Subcutaneous abdominal adipose tissue (tissue), 5 donors: ENCODE data around the gene WDR41.
"Not testable (repeated sequence)": the region's sequence is repeated elsewhere in the genome, so short reads cannot be mapped to it uniquely, and the experiment has no call there.

Experiments used
- H3K27ac ChIP-seq: one replicate; pipeline ENCODE4 v1.7.0; 2013; ENCODE audit warnings: low read depth, mild to moderate bottlenecking, inconsistent platforms, low read length, moderate library complexity
- H3K27me3 ChIP-seq, 5 donors: one replicate each; pipeline ENCODE4 v1.7.0; 2013; ENCODE audit warnings: low read length in 5 of 5, inconsistent platforms in 1 of 5; ENCODE audit not compliant: control insufficient read depth in 5 of 5, insufficient read depth in 4 of 5
- H3K36me3 ChIP-seq, 5 donors: one replicate each; pipeline ENCODE4 v1.7.0; 2013; ENCODE audit warnings: low read length in 5 of 5; ENCODE audit not compliant: control insufficient read depth in 5 of 5, insufficient read depth in 5 of 5
- H3K4me1 ChIP-seq, 5 donors: one replicate each; pipeline ENCODE4 v1.7.0; 2013; ENCODE audit warnings: low read length in 5 of 5, mild to moderate bottlenecking in 3 of 5, moderate library complexity in 1 of 5; ENCODE audit not compliant: control insufficient read depth in 5 of 5, insufficient read depth in 5 of 5
- H3K4me3 ChIP-seq, 5 donors: one replicate each; pipeline ENCODE4 v1.7.0; 2013; ENCODE audit warnings: low read length in 5 of 5, low read depth in 1 of 5
- H3K9ac ChIP-seq, 5 donors: one replicate each; pipeline ENCODE4 v1.7.0; 2013; ENCODE audit warnings: low read length in 5 of 5, mild to moderate bottlenecking in 4 of 5, moderate library complexity in 3 of 5
- H3K9me3 ChIP-seq, 5 donors: one replicate each; pipeline ENCODE4 v1.7.0; 2013; ENCODE audit warnings: low read length in 5 of 5; ENCODE audit not compliant: control insufficient read depth in 5 of 5
- donor health status: healthy.
- donor health status: healthy.
- donor health status: healthy.
- donor health status: healthy.
- donor health status: healthy.

Gene WDR41

GRCh38 chr5:77492653-77493000 is 511 bp upstream of the WDR41 start:
- Histone ChIP-seq H3K27me3 (no peaks in the 10 kb centered on the region), H3K4me3 (peak overlapping the region; percentile 49 to 93 (median 77)), H3K4me1 (peaks cover 0 to 17% (median 13%) of the 10 kb centered on the region in 5 donors), H3K9me3 (no peaks in the 10 kb centered on the region), H3K36me3 (peaks cover 0 to 5% (median 2%) of the 10 kb centered on the region in 5 donors), H3K9ac (peak overlapping the region in 2 of 5 donors; percentile 25 to 59), H3K27ac (peak overlapping the region; percentile 95)

- Histone ChIP-seq H3K36me3 (peaks cover 0 to 12% (median 5%) of the 10 kb centered on the region in 5 donors), H3K4me1 (peaks cover 0 to 18% (median 17%) of the 10 kb centered on the region in 5 donors), H3K27ac (peak overlapping the region; percentile 95), H3K4me3 (peak overlapping the region; percentile 77 to 93 (median 91)), H3K9ac (peak overlapping the region in 4 of 5 donors; percentile 76 to 97 (median 94))
- H3K27me3 ChIP-seq, H3K9me3 ChIP-seq: not testable (repeated sequence)
Observed at GRCh38 chr5:77490741-77491344, 1.3 kb downstream of the WDR41 start.

GRCh38 chr5:77486344-77486962 is 5.7 kb downstream of the WDR41 start:
- Histone ChIP-seq H3K27ac (no peak overlapping the region), H3K9me3 (no peaks in the 10 kb centered on the region), H3K9ac (no peak overlapping the region), H3K4me3 (no peak overlapping the region), H3K4me1 (peaks cover 0 to 14% (median 12%) of the 10 kb centered on the region in 5 donors), H3K27me3 (no peaks in the 10 kb centered on the region), H3K36me3 (peaks cover 4 to 31% (median 19%) of the 10 kb centered on the region in 5 donors)

- Histone ChIP-seq H3K27ac (no peak overlapping the region), H3K9me3 (no peaks in the 10 kb centered on the region), H3K36me3 (peaks cover 4 to 31% (median 19%) of the 10 kb centered on the region in 5 donors), H3K27me3 (no peaks in the 10 kb centered on the region), H3K4me1 (peaks cover 0 to 5% (median under 1%) of the 10 kb centered on the region in 5 donors), H3K4me3 (no peak overlapping the region), H3K9ac (no peak overlapping the region)
Observed at GRCh38 chr5:77483682-77484081, 8.4 kb downstream of the WDR41 start.

GRCh38 chr5:77475041-77475440 is 17.1 kb downstream of the WDR41 start:
- H3K9ac ChIP-seq, H3K27me3 ChIP-seq, H3K27ac ChIP-seq, H3K9me3 ChIP-seq, H3K36me3 ChIP-seq, H3K4me3 ChIP-seq, H3K4me1 ChIP-seq: not testable (repeated sequence)

GRCh38 chr5:77468875-77469274 is 23.2 kb downstream of the WDR41 start:
- H3K36me3 ChIP-seq, H3K4me3 ChIP-seq, H3K4me1 ChIP-seq, H3K9ac ChIP-seq, H3K27me3 ChIP-seq, H3K9me3 ChIP-seq, H3K27ac ChIP-seq: not testable (repeated sequence)

GRCh38 chr5:77463905-77464304 is 28.2 kb downstream of the WDR41 start:
- peaks cover 2 to 5% (median 3%) of the 10 kb centered on the region in 5 donors for H3K36me3 ChIP-seq

GRCh38 chr5:77461287-77461686 is 30.8 kb downstream of the WDR41 start:
- no peaks in the 10 kb centered on the region for H3K9me3 ChIP-seq
- no peak overlapping the region for H3K27ac ChIP-seq
- no peak overlapping the region for H3K4me3 ChIP-seq
- H3K36me3 ChIP-seq = peaks cover 2 to 8% (median 3%) of the 10 kb centered on the region in 5 donors
- no peak overlapping the region for H3K9ac ChIP-seq
- H3K4me1 ChIP-seq = peaks cover 0 to 7% (median 0%) of the 10 kb centered on the region in 5 donors
- no peaks in the 10 kb centered on the region for H3K27me3 ChIP-seq

More at GRCh38 chr5:77463905-77464304, 28.2 kb downstream of the WDR41 start:
- no peaks in the 10 kb centered on the region for H3K27me3 ChIP-seq
- peaks cover 0 to 7% (median 0%) of the 10 kb centered on the region in 5 donors for H3K4me1 ChIP-seq
- no peak overlapping the region for H3K27ac ChIP-seq
- no peak overlapping the region for H3K9ac ChIP-seq
- H3K9me3 ChIP-seq = no peaks in the 10 kb centered on the region
- H3K4me3 ChIP-seq = no peak overlapping the region

- Histone ChIP-seq H3K9me3 (no peaks in the 10 kb centered on the region), H3K4me3 (no peak overlapping the region), H3K4me1 (peaks cover 0 to 8% (median 0%) of the 10 kb centered on the region in 5 donors), H3K9ac (no peak overlapping the region), H3K27ac (no peak overlapping the region), H3K27me3 (no peaks in the 10 kb centered on the region), H3K36me3 (peaks cover 5 to 34% (median 16%) of the 10 kb centered on the region in 5 donors)
Observed at GRCh38 chr5:77454123-77454522, 38.0 kb downstream of the WDR41 start.

- Histone ChIP-seq H3K27me3 (no peaks in the 10 kb centered on the region), H3K4me1 (peaks cover 0 to 8% (median 0%) of the 10 kb centered on the region in 5 donors), H3K9ac (no peak overlapping the region), H3K36me3 (peaks cover 20 to 37% (median 33%) of the 10 kb centered on the region in 5 donors), H3K4me3 (no peak overlapping the region), H3K9me3 (no peaks in the 10 kb centered on the region), H3K27ac (no peak overlapping the region)
Observed at GRCh38 chr5:77452351-77452750, 39.8 kb downstream of the WDR41 start.
